T-helper 1 cell treated with Interleukin-12 subunit alpha and Interleukin-12 subunit beta and Interleukin-4 antibody, amounts not matched to agents 30 ng/mL and 1 ng/mL, for 36 hours (primary cell): ENCODE data around the gene SLC5A6. TPM values are rescaled to one million over a fixed set of nuclear protein-coding genes. Genes with fewer than 3 reads are reported as not detected.
"Not testable (repeated sequence)": the region's sequence is repeated elsewhere in the genome, so short reads cannot be mapped to it uniquely, and the experiment has no call there.

Source experiments
- intact Hi-C: fragments of 100-400 bp; cut with micrococcal nuclease; formaldehyde crosslinking; loops from one replicate; pipeline ENCODE4 v1.15.1; 2024
- total RNA-seq: library from RNA; stranded (reverse); gene quantifications from 2 replicates; pipeline ENCODE4 v1.2.3, GENCODE V29; 2022

SLC5A6 gene
- total RNA-seq, 1 donor from 2014 or later, result 54.6 TPM

GRCh38 chr2:27178469-27178868, 33.6 kb downstream of the SLC5A6 start:
- intact Hi-C loops, result no loop called here

GRCh38 chr2:27177441-27178351, 34.4 kb downstream of the SLC5A6 start:
- intact Hi-C loops, result no loop called here

GRCh38 chr2:27175781-27176180, 36.3 kb downstream of the SLC5A6 start:
- intact Hi-C loops, result not testable (repeated sequence)

GRCh38 chr2:27175330-27175729, 36.7 kb downstream of the SLC5A6 start:
- intact Hi-C loops, result no loop called here

- intact Hi-C loops, result loop anchor here (5.0 kb wide), 1 partner anchor 212 kb away; no protein-coding TSS in a partner anchor
These were observed 37.4 kb downstream of the SLC5A6 start for GRCh38 chr2:27174638-27175037.

- intact Hi-C loops, result loop anchor here (5.0 kb wide), 1 partner anchor 209 kb away; no protein-coding TSS in a partner anchor
These were observed 40.7 kb downstream of the SLC5A6 start for GRCh38 chr2:27171351-27171848.

- intact Hi-C loops, result loop anchor here (1.0 to 5.0 kb wide), 2 partner anchors 109 to 208 kb away; no protein-coding TSS in a partner anchor
These were observed 41.3 kb downstream of the SLC5A6 start for GRCh38 chr2:27170581-27171337.

- intact Hi-C loops, result no loop called here
These were observed 46.9 kb downstream of the SLC5A6 start for GRCh38 chr2:27164960-27165763.

GRCh38 chr2:27162151-27163121, 49.6 kb downstream of the SLC5A6 start:
- intact Hi-C loops, result no loop called here

- intact Hi-C loops, result no loop called here
These were observed 51.9 kb downstream of the SLC5A6 start for GRCh38 chr2:27160191-27160590.

- intact Hi-C loops, result no loop called here
These were observed 52.8 kb downstream of the SLC5A6 start for GRCh38 chr2:27159271-27159670.

- intact Hi-C loops, result no loop called here
These were observed 53.6 kb downstream of the SLC5A6 start for GRCh38 chr2:27158468-27158867.

- intact Hi-C loops, result no loop called here
These were observed 57.0 kb downstream of the SLC5A6 start for GRCh38 chr2:27155069-27155520.

- intact Hi-C loops, result no loop called here
These were observed 57.6 kb downstream of the SLC5A6 start for GRCh38 chr2:27154488-27154887.

- intact Hi-C loops, result no loop called here
These were observed 59.1 kb downstream of the SLC5A6 start for GRCh38 chr2:27152796-27153464.

- intact Hi-C loops, result no loop called here
These were observed 59.8 kb downstream of the SLC5A6 start for GRCh38 chr2:27152102-27152795.

- intact Hi-C loops, result no loop called here
These were observed 61.3 kb downstream of the SLC5A6 start for GRCh38 chr2:27150639-27151230.
